GM12878 (cell line): ENCODE measurements around the gene ATP8B1.

Source experiments
- YY1 ChIP-seq: IDR thresholded peaks from 2 replicates; pipeline ENCODE4 v1.6.1; 2011; ENCODE audit warnings: low read depth, mild to moderate bottlenecking, low read length
- ZBED1 ChIP-seq: IDR thresholded peaks from 2 replicates; pipeline ENCODE4 v1.6.1; 2016; ENCODE audit warnings: borderline replicate concordance
- TF ChIP-seq, protein P1 (sequence below): IDR thresholded peaks from 2 replicates; pipeline ENCODE4 v1.6.1; 2011; ENCODE audit warnings: borderline replicate concordance, low read depth, mild to moderate bottlenecking, moderate library complexity, low read length; ENCODE audit not compliant: insufficient read depth, poor library complexity, severe bottlenecking
- TF ChIP-seq, protein P2 (sequence below), 3 experiments: IDR thresholded peaks in 2 of 3; conservative IDR thresholded peaks in 1 of 3; 2 replicates each; pipeline ENCODE4 v1.5.1; 2011; ENCODE audit warnings: low read depth in 3 of 3, low read length in 3 of 3, mild to moderate bottlenecking in 3 of 3, control low read depth in 2 of 3, moderate library complexity in 2 of 3, inconsistent platforms in 1 of 3, mixed read lengths in 1 of 3; ENCODE audit not compliant: control insufficient read depth in 2 of 3, insufficient read depth in 1 of 3; ENCODE audit errors: extremely low read depth in 1 of 3

DNA sequence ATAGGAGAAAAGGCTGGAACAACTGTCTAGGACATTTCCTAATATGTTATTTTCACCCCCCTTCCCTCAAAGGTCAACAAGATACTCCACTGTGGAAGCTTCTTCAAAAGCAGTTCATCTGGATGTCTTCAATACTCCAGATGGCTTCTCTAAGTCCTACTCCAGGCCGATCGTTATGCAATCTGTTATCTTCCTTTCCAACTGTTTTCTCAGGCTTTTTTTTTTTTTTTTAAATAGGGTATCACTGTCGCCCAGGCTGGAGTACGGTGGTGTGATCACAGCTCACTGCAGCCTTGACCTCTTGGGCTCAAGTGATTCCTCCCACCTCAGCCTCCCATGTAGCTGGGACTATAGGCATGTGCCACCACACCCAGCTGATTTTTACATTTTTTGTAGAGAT is 26.3 kb downstream of the ATP8B1 start:
- TF ChIP-seq YY1: no peak
- TF ChIP-seq, protein P1, sequence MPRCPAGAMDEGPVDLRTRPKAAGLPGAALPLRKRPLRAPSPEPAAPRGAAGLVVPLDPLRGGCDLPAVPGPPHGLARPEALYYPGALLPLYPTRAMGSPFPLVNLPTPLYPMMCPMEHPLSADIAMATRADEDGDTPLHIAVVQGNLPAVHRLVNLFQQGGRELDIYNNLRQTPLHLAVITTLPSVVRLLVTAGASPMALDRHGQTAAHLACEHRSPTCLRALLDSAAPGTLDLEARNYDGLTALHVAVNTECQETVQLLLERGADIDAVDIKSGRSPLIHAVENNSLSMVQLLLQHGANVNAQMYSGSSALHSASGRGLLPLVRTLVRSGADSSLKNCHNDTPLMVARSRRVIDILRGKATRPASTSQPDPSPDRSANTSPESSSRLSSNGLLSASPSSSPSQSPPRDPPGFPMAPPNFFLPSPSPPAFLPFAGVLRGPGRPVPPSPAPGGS: no peak
- TF ChIP-seq, protein P2, sequence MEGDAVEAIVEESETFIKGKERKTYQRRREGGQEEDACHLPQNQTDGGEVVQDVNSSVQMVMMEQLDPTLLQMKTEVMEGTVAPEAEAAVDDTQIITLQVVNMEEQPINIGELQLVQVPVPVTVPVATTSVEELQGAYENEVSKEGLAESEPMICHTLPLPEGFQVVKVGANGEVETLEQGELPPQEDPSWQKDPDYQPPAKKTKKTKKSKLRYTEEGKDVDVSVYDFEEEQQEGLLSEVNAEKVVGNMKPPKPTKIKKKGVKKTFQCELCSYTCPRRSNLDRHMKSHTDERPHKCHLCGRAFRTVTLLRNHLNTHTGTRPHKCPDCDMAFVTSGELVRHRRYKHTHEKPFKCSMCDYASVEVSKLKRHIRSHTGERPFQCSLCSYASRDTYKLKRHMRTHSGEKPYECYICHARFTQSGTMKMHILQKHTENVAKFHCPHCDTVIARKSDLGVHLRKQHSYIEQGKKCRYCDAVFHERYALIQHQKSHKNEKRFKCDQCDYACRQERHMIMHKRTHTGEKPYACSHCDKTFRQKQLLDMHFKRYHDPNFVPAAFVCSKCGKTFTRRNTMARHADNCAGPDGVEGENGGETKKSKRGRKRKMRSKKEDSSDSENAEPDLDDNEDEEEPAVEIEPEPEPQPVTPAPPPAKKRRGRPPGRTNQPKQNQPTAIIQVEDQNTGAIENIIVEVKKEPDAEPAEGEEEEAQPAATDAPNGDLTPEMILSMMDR (IDR thresholded peaks at IDR 0.05 in 2 of 3, conservative IDR thresholded peaks at IDR 0.05 in 1 of 3; ENCODE audit: control insufficient read depth in 2 of 3, extremely low read depth in 1 of 3, insufficient read depth in 1 of 3, low read depth in 3 of 3, low read length in 3 of 3): no peak
- no peak for TF ChIP-seq ZBED1
